Stimulated activated CD8-positive, alpha-beta memory T cell treated with anti-CD3 and anti-CD28 coated beads, Interleukin-4, amount 100 ng/mL, for 1 hour (primary cell): ENCODE data around the gene C2CD4C.
"Not testable (repeated sequence)": the region's sequence is repeated elsewhere in the genome, so short reads cannot be mapped to it uniquely, and the experiment has no call there.

Experiments used
- DNase-seq, 2 donors: peaks; one replicate each; pipeline ENCODE4 v3.0.0-alpha.2; 2020; ENCODE audit warnings: low read depth in 2 of 2, low spot score in 1 of 2

Gene C2CD4C

DNA sequence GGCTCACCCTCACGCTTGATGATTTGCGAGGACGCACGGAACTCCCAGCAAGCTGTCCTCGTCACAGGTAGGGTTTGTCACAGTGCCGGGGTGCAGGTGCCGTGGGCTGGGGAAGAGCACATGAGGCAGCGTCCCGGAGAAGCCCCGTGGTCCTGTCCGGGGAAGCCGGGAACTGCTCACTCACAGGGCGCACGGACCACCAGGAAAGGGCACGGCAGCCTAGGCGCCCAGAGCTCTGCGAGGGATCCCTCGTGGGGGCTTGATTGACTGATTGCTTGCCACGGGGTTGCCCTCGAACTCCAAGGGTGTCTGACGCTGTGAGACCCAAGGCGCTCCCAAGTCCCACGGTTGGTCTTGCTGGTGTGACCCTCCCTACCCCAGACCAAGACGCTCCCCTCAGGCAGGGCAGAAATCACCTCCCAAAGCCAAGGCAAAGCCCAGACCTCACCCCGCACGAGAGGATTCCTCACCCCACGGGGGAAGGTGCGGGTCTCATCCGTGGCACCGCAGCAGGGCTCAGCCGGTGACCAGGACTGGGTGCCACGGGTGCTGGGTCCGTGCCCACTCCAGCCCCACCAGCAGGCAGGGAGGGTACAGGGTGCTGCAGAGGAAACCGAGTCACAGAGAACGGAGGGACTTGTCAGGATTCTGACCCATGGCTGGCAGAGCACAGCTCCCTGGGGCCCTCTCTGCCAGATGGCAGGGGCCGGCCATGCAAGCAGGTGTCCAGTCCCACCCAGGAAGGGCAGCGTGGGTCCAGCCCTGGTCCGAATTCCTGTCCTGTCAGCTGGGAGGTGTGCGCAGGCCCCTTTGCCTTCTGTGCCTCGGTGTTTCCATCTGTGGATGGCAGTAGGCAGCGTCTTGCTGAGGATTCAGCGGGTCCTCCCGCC is 7.7 kb downstream of the C2CD4C start:
- DNase-seq: no peak

DNA sequence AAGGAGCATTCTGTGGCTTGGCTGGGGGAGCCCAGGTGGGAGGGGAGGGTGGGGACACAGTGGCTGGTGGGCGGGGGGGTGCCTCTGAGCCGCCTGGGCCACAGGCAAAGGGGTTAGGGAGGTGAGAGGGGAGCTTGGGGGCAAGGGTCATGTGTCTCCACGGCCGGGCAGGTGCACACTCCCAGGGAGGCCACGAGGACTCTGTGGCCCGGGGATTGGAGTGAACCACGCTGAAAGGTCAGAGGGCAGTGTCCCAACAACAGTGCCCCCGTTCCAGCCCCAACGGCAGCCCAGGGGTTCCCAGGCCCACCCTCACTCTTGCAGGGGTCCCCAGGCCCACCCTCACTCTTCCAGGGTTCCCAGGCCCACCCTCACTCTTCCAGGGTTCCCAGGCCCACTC is 9.6 kb downstream of the C2CD4C start:
- DNase-seq: no peak

DNA sequence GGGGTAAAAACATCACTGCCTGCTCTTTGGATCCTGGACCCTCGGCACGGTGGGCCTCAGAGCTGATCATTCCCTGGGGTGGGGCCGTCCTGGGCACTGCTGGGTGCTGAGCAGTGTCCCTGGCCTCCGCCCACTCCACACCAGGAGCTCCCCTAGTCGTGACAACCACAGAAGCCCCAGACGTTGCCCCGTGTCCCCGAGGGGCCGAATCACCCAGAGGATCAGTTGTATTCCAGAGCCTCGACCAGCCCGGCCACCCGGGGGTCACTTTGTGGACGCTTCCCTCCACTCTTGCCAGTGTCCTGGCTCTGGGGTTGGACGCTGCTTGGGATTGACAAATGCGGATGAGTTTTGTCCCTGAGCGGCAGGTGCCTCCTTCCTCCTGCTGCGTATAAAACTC is 10.2 kb downstream of the C2CD4C start:
- DNase-seq: no peak

DNA sequence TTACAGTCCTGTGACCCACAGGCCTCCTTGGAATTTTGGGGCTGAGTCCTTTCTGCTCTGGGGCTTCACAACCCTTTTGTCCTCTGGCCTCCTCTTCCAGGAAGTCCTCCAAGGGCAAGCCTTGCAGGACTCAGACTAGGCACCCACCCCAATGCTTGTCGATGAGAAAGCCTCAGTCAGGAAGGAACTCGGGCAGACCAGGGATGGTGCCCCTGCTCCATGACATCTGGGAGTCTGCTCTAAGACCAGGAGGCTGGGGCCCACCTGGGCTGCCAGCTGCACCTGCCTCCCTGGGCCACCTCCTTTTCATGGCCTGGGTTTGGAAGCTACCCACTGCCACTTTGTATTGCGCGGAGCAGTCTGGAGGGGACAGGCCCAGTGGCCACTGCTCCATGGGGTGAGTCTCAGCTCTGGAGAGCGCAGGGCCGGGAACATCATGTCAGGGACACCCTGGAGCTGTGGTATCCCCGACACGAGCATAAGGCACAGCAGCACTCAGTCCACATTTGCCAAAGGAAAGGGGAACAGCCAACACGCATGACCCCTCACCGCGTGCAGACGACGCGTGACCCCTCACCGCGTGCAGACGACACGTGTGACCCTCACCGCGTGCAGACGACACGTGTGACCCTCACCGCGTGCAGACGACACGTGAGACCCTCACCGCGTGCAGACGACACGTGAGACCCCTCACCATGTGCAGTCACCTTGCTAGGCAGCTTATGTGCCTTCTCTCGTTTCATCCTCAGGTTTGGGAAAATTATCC is 10.8 kb downstream of the C2CD4C start:
- no peak for DNase-seq

DNA sequence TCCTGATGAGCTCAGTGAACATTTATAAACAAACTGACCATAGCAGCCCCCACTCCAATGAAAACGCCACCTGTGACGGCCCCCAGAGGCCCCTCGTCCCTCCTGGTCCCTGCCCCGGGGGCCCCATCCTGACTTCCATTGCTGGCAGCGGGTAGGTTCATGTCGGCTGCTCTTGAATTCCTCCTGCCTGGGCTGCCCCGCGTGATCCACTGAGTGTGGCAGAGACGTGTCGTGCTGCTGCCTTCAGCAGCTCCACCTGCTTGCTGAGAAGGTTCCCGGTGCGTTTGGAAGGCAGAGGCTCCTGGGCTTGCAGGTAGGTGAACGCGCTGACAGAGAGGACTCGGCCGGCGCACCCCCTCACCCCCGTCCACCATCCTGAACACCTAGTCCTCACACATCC is 11.6 kb downstream of the C2CD4C start:
- no peak for DNase-seq

DNA sequence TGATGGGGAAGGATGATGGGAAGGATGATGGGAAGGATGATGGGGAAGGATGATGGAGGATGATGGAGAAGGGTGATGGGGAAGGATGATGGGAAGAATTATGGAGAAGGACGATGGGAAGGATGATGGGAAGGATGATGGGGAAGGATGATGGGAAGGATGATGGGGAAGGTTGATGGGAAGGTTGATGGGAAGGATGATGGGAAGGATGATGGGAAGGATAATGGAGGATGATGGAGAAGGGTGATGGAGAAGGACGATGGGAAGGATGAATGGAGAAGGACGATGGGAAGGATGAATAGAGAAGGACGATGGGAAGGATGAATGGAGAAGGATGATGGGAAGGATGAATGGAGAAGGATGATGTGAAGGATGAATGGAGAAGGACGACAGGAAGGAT is 13.5 kb downstream of the C2CD4C start:
- DNase-seq: no peak

DNA sequence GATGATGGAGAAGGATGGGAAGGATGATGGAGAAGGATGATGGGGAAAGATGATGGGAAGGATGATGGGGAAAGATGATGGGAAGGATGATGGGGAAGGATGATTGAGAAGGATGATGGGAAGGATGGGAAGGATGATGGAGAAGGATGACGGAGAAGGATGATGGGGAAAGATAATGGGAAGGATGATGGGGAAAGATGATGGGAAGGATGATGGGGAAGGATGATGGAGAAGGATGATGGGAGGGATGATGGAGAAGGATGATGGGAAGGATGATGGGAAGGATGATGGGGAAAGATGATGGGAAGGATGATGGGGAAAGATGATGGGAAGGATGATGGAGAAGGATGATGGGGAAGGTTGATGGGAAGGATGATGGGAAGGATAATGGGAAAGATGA is 14.1 kb downstream of the C2CD4C start:
- DNase-seq: not testable (repeated sequence)

DNA sequence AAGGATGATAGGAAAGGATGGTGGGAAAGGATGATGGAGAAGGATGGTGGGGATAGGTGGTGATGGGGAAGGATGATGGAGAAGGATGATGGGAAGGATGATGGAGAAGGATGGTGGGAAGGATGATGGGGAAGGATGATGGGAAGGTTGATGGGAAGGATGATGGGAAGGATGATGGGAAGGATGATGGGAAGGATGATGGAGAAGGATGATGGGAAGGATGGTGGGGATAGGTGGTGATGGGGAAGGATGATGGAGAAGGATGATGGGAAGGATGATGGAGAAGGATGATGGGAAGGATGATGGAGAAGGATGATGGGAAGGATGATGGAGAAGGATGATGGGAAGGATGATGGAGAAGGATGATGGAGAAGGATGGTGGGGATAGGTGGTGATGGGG is 15.4 kb downstream of the C2CD4C start:
- DNase-seq: not testable (repeated sequence)

DNA sequence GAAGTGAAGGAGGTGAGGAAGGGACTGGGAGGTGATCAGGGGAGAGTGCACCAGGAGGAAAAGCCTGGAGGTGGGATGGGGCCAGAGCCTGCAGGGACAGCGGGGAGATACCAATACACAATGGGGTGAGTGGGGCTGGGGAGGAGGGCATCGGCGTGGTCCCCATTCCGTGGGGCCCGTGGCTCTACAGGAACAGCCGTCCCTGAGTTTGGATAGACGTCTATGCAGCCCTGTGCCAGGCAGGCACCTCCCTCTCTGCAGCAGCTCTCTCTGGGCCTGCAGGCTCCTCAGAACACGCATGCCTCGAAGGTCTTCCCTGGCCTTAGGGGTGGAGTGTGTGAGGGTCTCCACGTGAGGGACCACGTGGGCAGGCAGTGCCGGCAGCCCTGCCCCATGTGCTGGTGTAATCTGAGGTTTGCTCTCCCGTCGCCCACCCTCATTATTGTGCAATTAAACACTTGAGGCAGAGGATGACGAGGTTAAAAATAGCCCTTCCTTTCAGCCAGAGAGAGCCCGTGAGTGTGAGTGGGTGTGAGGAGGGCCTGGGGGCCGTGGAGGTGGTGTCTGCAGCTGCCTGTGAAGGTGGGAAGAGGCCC is 16.5 kb downstream of the C2CD4C start:
- no peak for DNase-seq

DNA sequence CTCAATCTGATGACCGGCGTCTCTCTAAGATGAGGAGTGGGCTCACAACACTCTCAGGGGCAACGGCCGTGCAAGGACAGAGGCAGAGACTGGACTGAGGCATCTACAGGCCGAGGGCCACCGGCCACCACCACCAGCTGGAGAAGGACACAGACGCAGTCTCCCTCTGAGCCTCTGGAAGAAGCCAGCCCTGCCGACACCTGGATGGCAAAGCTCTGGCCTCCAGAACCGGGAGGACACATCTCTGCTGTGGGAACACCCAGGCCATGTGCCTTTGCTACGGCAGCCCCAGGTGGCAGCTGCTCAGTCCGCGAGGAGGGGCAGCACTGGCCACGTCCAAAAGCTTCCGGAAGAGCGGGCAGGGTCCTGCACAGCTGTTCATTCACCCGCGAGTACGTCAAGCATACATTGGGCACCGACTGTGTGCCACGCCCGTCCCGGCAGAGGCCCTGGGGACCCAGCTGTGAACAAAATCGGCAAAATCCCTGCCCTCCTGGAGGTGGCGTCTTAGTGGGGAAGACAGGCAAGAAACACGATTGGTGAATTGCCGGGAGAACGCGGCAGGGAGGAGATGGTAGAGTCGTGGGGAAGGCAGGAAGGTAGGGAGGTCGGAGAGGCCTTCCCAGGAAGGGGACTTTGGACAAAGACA is 17.1 kb downstream of the C2CD4C start:
- no peak for DNase-seq

DNA sequence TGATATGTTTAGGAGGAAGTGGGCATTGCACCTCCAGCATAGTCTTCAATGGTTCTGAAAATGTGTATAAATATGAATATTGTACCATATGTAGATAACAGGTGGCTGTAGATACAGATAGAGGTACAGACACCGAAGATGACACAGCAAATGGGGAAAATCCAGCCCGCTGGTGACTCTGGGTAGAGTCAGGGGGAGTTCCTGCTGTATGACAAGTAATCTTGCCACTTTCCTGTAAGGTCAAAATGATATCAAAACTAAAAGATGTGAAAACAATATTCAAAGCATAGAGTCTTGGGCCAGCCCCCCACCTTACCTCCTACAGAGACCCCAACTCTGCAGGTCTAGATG is 17.8 kb downstream of the C2CD4C start:
- no peak for DNase-seq

DNA sequence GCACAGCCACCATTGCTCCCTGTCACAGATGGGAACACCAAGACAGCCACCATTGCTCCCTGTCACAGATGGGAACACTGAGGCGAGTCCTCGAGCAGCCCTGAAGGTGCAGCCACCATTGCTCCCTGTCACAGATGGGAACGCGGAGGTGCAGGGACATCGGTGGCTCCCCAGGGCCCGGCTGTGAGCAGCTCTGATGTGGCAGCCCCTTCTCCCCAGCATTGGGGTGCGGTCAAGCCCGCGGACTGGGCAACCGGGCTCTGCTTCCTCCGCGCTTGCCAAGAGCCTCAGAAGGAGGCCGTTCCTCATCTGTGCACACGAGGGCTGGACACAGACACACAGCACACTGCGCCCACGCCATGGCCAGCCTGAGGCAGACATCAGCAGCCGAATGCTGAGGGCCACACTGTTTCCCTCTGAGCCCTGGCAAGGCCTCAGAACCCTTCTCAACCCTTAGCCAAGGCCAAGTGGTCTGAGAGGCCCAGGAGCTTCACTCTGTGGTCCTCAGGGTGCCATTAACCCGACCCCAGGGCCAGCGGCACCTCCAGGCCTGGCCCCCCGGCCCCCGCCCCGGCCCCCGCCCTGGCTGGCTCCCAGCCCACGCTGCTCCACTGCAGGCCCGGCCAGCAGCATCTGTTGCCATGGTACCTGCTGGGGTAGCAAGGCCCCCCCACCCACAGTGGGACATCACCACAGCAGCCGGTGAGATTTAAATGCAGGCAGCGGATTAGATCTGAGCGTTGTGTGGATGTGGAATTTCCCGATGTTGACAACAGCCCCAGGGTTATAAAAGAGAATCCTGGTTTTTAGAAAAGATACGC is 18.4 kb downstream of the C2CD4C start:
- no peak for DNase-seq

DNA sequence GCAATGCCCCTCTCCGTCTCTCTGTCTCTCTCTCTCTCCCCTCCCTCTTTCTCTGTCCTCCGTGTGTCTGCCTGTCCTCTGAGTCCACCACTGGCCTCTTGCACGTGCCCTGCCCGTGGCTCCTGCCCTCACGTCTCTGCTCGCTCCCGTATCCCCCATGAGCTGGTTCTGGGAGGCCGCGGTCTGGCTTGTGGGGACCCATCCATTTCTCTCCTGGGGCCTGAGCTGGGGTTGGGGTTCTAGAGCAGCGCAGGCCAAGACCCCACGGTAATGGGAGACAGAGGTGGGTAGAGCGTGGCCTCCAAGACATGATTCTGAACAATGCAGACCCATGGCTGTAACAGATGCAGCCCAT is 19.0 kb downstream of the C2CD4C start:
- no peak for DNase-seq

DNA sequence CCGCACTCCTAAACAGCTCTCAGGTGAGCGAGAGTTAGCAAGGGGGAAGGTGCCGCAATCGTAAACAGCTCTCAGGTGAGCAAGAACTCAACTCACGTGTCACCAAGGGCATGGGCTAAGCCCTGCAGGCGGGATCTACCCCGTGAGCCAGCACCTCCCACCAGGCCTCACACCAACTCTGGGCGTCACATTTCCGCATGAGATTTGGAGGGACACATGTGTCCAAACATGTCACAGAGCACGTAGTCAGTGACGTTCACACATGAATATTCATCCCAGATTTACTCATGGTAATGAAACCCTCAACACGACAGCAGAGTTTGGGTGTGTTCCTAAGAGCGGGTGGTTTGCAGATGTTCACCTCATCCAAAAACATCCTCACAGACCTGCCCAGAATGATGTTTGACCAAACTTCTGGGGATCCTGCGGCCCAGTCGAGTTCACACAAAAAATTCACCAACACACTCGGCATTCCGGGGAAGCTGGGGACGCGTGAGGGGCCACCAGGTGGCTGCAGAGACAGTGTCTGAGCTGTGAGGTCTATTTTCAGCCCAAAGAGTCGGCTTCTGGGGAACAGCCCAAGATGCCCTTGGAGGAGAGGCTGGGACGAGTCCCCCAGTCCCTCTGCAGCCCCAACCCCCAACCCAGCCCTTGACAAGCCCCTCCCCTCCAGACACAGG is 19.6 kb downstream of the C2CD4C start:
- no peak for DNase-seq

DNA sequence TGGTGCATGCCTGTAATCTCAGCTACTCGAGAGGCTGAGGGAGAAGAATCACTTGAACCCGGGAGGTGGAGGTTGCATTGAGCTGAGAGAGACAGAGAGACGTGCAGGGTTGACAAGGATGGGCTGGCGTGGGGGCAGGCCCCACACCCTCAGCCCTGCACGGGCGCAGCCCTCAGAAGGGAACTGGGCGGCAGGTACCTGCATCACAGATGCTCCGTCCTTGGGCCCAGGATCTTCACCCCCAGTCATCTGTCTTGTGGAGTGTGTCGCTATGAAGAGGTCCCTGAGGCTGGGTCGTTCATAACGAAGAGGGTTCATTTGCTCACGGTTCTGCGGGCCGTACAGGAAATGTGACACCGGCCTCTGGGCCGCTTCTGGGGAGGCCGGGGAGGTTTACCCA is 20.3 kb downstream of the C2CD4C start:
- DNase-seq: no peak

DNA sequence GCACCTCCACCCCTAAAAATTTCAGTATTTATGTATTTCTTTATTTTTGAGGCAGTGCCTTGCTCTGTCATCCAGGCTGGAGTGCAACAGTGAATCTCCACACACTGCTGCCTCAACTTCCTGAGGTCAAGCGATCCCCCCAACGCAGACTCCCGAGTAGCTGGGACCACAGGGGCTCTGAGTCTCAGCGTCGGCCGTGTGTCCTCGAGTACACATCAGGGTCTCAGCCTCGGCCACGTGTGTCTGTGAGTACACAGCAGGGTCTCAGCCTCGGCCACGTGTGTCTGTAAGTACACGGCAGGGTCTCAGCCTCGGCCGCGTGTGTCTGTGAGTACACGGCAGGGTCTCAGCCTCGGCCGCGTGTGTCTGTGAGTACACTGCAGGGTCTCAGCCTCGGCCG is 21.2 kb downstream of the C2CD4C start:
- DNase-seq: no peak

DNA sequence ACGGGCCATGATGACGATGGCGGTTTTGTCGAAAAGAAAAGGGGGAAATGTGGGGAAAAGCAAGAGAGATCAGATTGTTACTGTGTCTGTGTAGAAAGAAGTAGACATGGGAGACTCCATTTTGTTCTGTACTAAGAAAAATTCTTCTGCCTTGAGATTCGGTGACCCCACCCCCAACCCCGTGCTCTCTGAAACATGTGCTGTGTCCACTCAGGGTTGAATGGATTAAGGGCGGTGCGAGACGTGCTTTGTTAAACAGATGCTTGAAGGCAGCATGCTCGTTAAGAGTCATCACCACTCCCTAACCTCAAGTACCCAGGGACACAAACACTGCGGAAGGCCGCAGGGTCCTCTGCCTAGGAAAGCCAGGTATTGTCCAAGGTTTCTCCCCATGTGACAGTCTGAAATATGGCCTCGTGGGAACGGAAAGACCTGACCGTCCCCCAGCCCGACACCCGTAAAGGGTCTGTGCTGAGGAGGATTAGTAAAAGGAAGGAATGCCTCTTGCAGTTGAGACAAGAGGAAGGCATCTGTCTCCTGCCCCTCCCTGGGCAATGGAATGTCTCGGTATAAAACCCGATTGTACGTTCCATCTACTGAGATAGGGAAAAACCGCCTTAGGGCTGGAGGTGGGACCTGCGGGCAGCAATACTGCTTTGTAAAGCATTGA is 22.2 kb downstream of the C2CD4C start:
- DNase-seq: not testable (repeated sequence)

DNA sequence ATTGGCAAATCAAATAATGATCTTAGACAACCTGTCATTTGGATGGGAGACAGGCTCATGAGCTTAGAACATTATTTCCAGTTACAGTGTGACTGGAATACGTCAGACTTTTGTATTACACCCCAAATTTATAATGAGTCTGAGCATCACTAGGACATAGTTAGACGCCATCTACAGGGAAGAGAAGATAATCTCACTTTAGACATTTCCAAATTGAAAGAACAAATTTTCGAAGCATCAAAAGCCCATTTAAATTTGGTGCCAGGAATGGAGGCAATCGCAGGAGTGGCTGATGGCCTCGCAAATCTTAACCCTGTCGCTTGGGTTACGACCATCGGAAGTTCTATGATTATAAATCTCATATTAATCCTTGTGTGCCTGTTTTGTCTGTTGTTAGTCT is 22.8 kb downstream of the C2CD4C start:
- not testable (repeated sequence) for DNase-seq

DNA sequence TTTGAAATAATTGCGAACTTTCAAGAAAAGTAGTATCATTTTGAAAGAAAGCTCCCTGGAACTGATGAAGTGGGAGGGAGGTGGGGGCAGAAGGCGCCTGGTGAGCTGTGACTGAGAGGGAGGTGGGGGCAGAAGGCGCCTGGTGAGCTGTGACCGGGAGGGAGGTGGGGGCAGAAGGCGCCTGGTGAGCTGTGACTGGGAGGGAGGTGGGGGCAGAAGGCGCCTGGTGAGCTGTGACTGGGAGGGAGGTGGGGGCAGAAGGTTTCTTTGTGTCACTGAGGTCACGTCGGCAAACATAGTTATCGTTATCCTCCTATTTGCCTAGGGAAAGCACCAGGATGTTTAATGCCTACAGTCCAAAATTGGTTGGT is 24.2 kb downstream of the C2CD4C start:
- no peak for DNase-seq
